ENCODE results near the gene CREB5. TPM values are rescaled to one million over a fixed set of nuclear protein-coding genes. Genes with fewer than 3 reads are reported as not detected.

The CREB5 gene
- polyA plus RNA-seq, 1 donor from 2014 or later = 3.7 TPM

Other genes starting within 250 kb of the CREB5 start
- 25.5 and 29.5 TPM in 2 replicates for gene JAZF1, start 231.7 kb upstream of the CREB5 start, polyA plus RNA-seq